ENCODE data around the gene UBE2L5. TPM values are rescaled to one million over a fixed set of nuclear protein-coding genes. Genes with fewer than 3 reads are reported as not detected.
A peak's percentile ranks its signal among the peaks of the same experiment; 100 is the strongest.
"Not testable (repeated sequence)": the region's sequence is repeated elsewhere in the genome, so short reads cannot be mapped to it uniquely, and the experiment has no call there.

The UBE2L5 gene
- total RNA-seq, 1 experiment from 2014 or later = not detected

GRCh38 chr13:30429721-30430694, 7.7 kb downstream of the UBE2L5 start:
- DNase-seq (ENCODE audit: low spot score) = no peak
- in situ Hi-C loops (cut with HindIII; ENCODE audit: low sequenced_read_pairs) = no loop called here

GRCh38 chr13:30431269-30431940, 9.1 kb downstream of the UBE2L5 start:
- no peak for DNase-seq (ENCODE audit: low spot score)
- in situ Hi-C loops (cut with HindIII; ENCODE audit: low sequenced_read_pairs) = no loop called here

- in situ Hi-C loops (cut with HindIII; ENCODE audit: low sequenced_read_pairs) = no loop called here
- DNase-seq (ENCODE audit: low spot score) = no peak
Measured at GRCh38 chr13:30435911-30436451, 13.7 kb downstream of the UBE2L5 start.

- in situ Hi-C loops (cut with HindIII; ENCODE audit: low sequenced_read_pairs) = no loop called here
Measured at GRCh38 chr13:30437177-30437576, 14.9 kb downstream of the UBE2L5 start.

GRCh38 chr13:30438286-30438685, 16.0 kb downstream of the UBE2L5 start:
- DNase-seq (ENCODE audit: low spot score) = no peak
- in situ Hi-C loops (cut with HindIII; ENCODE audit: low sequenced_read_pairs) = no loop called here

More at GRCh38 chr13:30437177-30437576, 14.9 kb downstream of the UBE2L5 start:
- DNase-seq (ENCODE audit: low spot score) = no peak

- in situ Hi-C loops (cut with HindIII; ENCODE audit: low sequenced_read_pairs) = no loop called here
- DNase-seq (ENCODE audit: low spot score) = no peak
Measured at GRCh38 chr13:30440910-30441703, 18.8 kb downstream of the UBE2L5 start.

GRCh38 chr13:30442926-30443325, 20.6 kb downstream of the UBE2L5 start:
- no peak for DNase-seq (ENCODE audit: low spot score)
- in situ Hi-C loops (cut with HindIII; ENCODE audit: low sequenced_read_pairs) = no loop called here

- in situ Hi-C loops (cut with HindIII; ENCODE audit: low sequenced_read_pairs); DNase-seq (ENCODE audit: low spot score): not testable (repeated sequence)
Measured at GRCh38 chr13:30443491-30443890, 21.2 kb downstream of the UBE2L5 start.

GRCh38 chr13:30443957-30444404, 21.7 kb downstream of the UBE2L5 start:
- in situ Hi-C loops (cut with HindIII; ENCODE audit: low sequenced_read_pairs) = no loop called here
- DNase-seq (ENCODE audit: low spot score) = no peak

- in situ Hi-C loops (cut with HindIII; ENCODE audit: low sequenced_read_pairs) = no loop called here
- no peak for DNase-seq (ENCODE audit: low spot score)
Measured at GRCh38 chr13:30446126-30446500, 23.8 kb downstream of the UBE2L5 start.

- no peak for DNase-seq (ENCODE audit: low spot score)
- in situ Hi-C loops (cut with HindIII; ENCODE audit: low sequenced_read_pairs) = no loop called here
Measured at GRCh38 chr13:30448441-30448840, 26.1 kb downstream of the UBE2L5 start.

- in situ Hi-C loops (cut with HindIII; ENCODE audit: low sequenced_read_pairs) = no loop called here
- DNase-seq (ENCODE audit: low spot score) = no peak
Measured at GRCh38 chr13:30450066-30450465, 27.8 kb downstream of the UBE2L5 start.

- DNase-seq (ENCODE audit: low spot score); in situ Hi-C loops (cut with HindIII; ENCODE audit: low sequenced_read_pairs): not testable (repeated sequence)
Measured at GRCh38 chr13:30451476-30451875, 29.2 kb downstream of the UBE2L5 start.

GRCh38 chr13:30453727-30454126, 31.4 kb downstream of the UBE2L5 start:
- in situ Hi-C loops (cut with HindIII; ENCODE audit: low sequenced_read_pairs) = no loop called here

GRCh38 chr13:30454991-30455390, 32.7 kb downstream of the UBE2L5 start:
- in situ Hi-C loops (cut with HindIII; ENCODE audit: low sequenced_read_pairs) = no loop called here
- DNase-seq (ENCODE audit: low spot score) = no peak

More at GRCh38 chr13:30453727-30454126, 31.4 kb downstream of the UBE2L5 start:
- DNase-seq (ENCODE audit: low spot score) = no peak

- in situ Hi-C loops (cut with HindIII; ENCODE audit: low sequenced_read_pairs) = no loop called here
- no peak for DNase-seq (ENCODE audit: low spot score)
Measured at GRCh38 chr13:30456290-30456689, 34.0 kb downstream of the UBE2L5 start.

- in situ Hi-C loops (cut with HindIII; ENCODE audit: low sequenced_read_pairs) = no loop called here
- DNase-seq (ENCODE audit: low spot score) = no peak
Measured at GRCh38 chr13:30457306-30457891, 35.1 kb downstream of the UBE2L5 start.

- peak; percentile 72 for DNase-seq (ENCODE audit: low spot score)
- in situ Hi-C loops (cut with HindIII; ENCODE audit: low sequenced_read_pairs) = not testable (repeated sequence)
Measured at GRCh38 chr13:30461279-30462066, 39.2 kb downstream of the UBE2L5 start.
